Neural progenitor cell (in vitro differentiated cells): ENCODE measurements around the gene HS6ST3. TPM values are rescaled to one million over a fixed set of nuclear protein-coding genes. Genes with fewer than 3 reads are reported as not detected.

Source experiments
- DNase-seq: peaks from one replicate; pipeline ENCODE4 v3.0.0-alpha.2; 2016; ENCODE audit warnings: low spot score
- H2AFZ ChIP-seq: fragments of 200-600 bp; sonication (generic); replicated peaks from 2 replicates; pipeline ENCODE4 v1.6.1; 2016; ENCODE audit warnings: antibody characterized with exemption
- H3F3A ChIP-seq: fragments of 200-600 bp; sonication (generic); 2 replicates; pipeline ENCODE4 v1.6.1; 2016; ENCODE audit warnings: antibody characterized with exemption, low read depth
- H3K27ac ChIP-seq: fragments of 200-600 bp; sonication (generic); 2 replicates; pipeline ENCODE4 v1.5.1; 2016; ENCODE audit warnings: mild to moderate bottlenecking
- H3K27me3 ChIP-seq: fragments of 200-600 bp; sonication (generic); 2 replicates; pipeline ENCODE4 v1.6.1; 2016; ENCODE audit warnings: mild to moderate bottlenecking, moderate library complexity
- H3K36me3 ChIP-seq: fragments of 200-600 bp; sonication (generic); 2 replicates; pipeline ENCODE4 v1.5.1; 2016
- H3K4me1 ChIP-seq: fragments of 200-600 bp; sonication (generic); 2 replicates; pipeline ENCODE4 v1.6.1; 2016; ENCODE audit warnings: mixed run types
- H3K4me2 ChIP-seq: fragments of 200-600 bp; sonication (generic); 2 replicates; pipeline ENCODE4 v1.6.1; 2016
- H3K4me3 ChIP-seq: fragments of 200-600 bp; sonication (generic); 2 replicates; pipeline ENCODE4 v1.5.1; 2016
- H3K79me2 ChIP-seq: fragments of 200-600 bp; sonication (generic); 2 replicates; pipeline ENCODE4 v1.6.1; 2016; ENCODE audit warnings: low read depth
- H3K9ac ChIP-seq: fragments of 200-600 bp; sonication (generic); 2 replicates; pipeline ENCODE4 v1.6.1; 2016
- H3K9me3 ChIP-seq: fragments of 200-600 bp; sonication (generic); 2 replicates; pipeline ENCODE4 v1.5.1; 2016; ENCODE audit warnings: low read depth
- H4K20me1 ChIP-seq: fragments of 200-600 bp; sonication (generic); 2 replicates; pipeline ENCODE4 v1.6.1; 2016; ENCODE audit warnings: low read depth
- H3K27ac Mint-ChIP-seq: 3 replicates; pipeline ENCODE4 v1.8.0; 2021; ENCODE audit warnings: mixed read lengths
- H3K27me3 Mint-ChIP-seq: 2 replicates; pipeline ENCODE4 v1.8.0; 2022; ENCODE audit warnings: low read depth, mild to moderate bottlenecking, inconsistent platforms, moderate library complexity, mixed read lengths; ENCODE audit not compliant: insufficient read depth
- H3K36me3 Mint-ChIP-seq: 3 replicates; pipeline ENCODE4 v1.8.0; 2021; ENCODE audit warnings: mixed read lengths
- H3K4me1 Mint-ChIP-seq: 3 replicates; pipeline ENCODE4 v1.8.0; 2021; ENCODE audit warnings: mixed read lengths
- H3K4me3 Mint-ChIP-seq: 3 replicates; pipeline ENCODE4 v1.8.0; 2021; ENCODE audit warnings: mild to moderate bottlenecking, moderate library complexity, mixed read lengths
- H3K9me3 Mint-ChIP-seq: 3 replicates; pipeline ENCODE4 v1.8.0; 2020; ENCODE audit warnings: mixed read lengths
- CTCF ChIP-seq: fragments of 200-600 bp; sonication (generic); IDR thresholded peaks from 2 replicates; pipeline ENCODE4 v1.5.1; 2017; ENCODE audit warnings: antibody characterized with exemption, mild to moderate bottlenecking
- EZH2 ChIP-seq: fragments of 200-600 bp; sonication (generic); IDR thresholded peaks from 2 replicates; pipeline ENCODE4 v1.6.1; 2017; ENCODE audit warnings: antibody characterized with exemption, mild to moderate bottlenecking, moderate library complexity
- EZH2phosphoT487 ChIP-seq: fragments of 200-600 bp; sonication (generic); IDR thresholded peaks from 2 replicates; pipeline ENCODE4 v1.6.1; 2017; ENCODE audit warnings: antibody characterized with exemption
- total RNA-seq: library from RNA; depleted of rRNA; stranded (reverse); fragments of >200 nt; gene quantifications from 2 replicates; pipeline ENCODE4 v1.2.3, GENCODE V29; 2015; ENCODE audit warnings: low replicate concordance

Gene HS6ST3
- total RNA-seq, 1 donor from 2014 or later: 0.39 TPM

DNA sequence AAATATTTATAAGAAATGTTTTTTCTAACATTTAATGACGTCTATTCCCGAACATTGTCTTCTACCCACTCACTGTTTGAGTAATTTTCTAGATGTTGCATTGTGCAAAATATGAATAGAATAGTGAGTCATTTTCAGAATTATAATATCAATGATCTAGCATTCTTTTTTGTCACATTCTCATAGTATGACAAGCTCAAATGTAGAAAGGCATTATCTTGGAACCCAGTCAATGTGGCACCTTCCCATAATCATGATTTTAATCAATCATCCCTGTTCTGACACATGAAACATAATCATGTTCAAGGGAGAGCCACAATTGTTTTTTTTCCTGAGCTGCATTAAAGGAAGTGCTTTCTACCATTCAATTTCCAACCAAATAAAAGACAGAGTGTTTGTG lies 638.6 kb downstream of the HS6ST3 start:
- no peak for TF ChIP-seq EZH2
- no peak for TF ChIP-seq CTCF
- TF ChIP-seq EZH2phosphoT487: no peak
- peaks cover 5% of the 10 kb centered on the region for H3K9me3 Mint-ChIP-seq
- no peaks in the 10 kb centered on the region for H3K4me1 ChIP-seq

GRCh38 chr13:96730676-96731075 lies 640.8 kb downstream of the HS6ST3 start:
- Mint-ChIP-seq H3K27me3 (no peaks in the 10 kb centered on the region), H3K36me3 (no peaks in the 10 kb centered on the region), H3K9me3 (peaks cover 5% of the 10 kb centered on the region), H3K4me3 (no peak overlapping the region), H3K27ac (no peak overlapping the region), H3K4me1 (no peaks in the 10 kb centered on the region)
- H3F3A ChIP-seq: no peaks in the 10 kb centered on the region
- H3K4me2 ChIP-seq: no peak overlapping the region
- TF ChIP-seq EZH2 (no peak), CTCF (no peak), EZH2phosphoT487 (no peak)
- no peaks in the 10 kb centered on the region for H4K20me1 ChIP-seq
- DNase-seq: no peak
- no peak overlapping the region for H2AFZ ChIP-seq
- no peaks in the 10 kb centered on the region for H3K4me1 ChIP-seq
- no peak overlapping the region for H3K27ac ChIP-seq
- H3K36me3 ChIP-seq: no peaks in the 10 kb centered on the region
- H3K27me3 ChIP-seq: no peaks in the 10 kb centered on the region
- no peaks in the 10 kb centered on the region for H3K79me2 ChIP-seq
- H3K9ac ChIP-seq: no peak overlapping the region
- no peaks in the 10 kb centered on the region for H3K9me3 ChIP-seq
- no peak overlapping the region for H3K4me3 ChIP-seq

More for the DNA sequence above, 638.6 kb downstream of the HS6ST3 start:
- Histone ChIP-seq H4K20me1 (no peaks in the 10 kb centered on the region), H3K27ac (no peak overlapping the region), H3K79me2 (no peaks in the 10 kb centered on the region), H3F3A (no peaks in the 10 kb centered on the region), H3K27me3 (no peaks in the 10 kb centered on the region), H3K9me3 (no peaks in the 10 kb centered on the region), H3K36me3 (no peaks in the 10 kb centered on the region), H3K4me3 (no peak overlapping the region), H3K4me2 (no peak overlapping the region), H3K9ac (no peak overlapping the region), H2AFZ (no peak overlapping the region)
- Mint-ChIP-seq H3K4me1 (no peaks in the 10 kb centered on the region), H3K27ac (no peak overlapping the region), H3K36me3 (no peaks in the 10 kb centered on the region), H3K27me3 (no peaks in the 10 kb centered on the region), H3K4me3 (no peak overlapping the region)
- no peak for DNase-seq

DNA sequence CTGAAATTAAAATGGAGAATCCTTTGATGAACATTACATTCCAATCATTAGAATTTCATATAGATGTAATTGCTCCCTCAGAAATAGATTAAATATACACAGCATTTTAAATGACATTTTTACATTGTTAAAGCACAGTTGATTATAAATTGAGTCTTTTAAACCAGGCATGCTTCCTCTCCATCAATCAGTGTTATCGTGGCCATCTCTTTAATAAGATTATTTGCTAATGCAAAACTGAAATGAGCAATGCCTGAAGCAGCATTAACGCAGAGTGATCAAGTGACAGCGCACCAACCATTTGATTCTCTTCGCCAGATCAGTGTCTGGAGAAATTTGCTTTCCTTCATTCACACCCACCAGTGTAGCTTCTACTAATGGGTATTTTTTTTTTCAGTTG lies 644.6 kb downstream of the HS6ST3 start:
- no peak overlapping the region for H3K27ac ChIP-seq
- no peak overlapping the region for H3K4me2 ChIP-seq
- no peaks in the 10 kb centered on the region for H3K4me1 ChIP-seq
- TF ChIP-seq EZH2 (no peak), EZH2phosphoT487 (no peak), CTCF (no peak)
- H3K27ac Mint-ChIP-seq: no peak overlapping the region
- H3K79me2 ChIP-seq: no peaks in the 10 kb centered on the region
- H3K4me1 Mint-ChIP-seq: no peaks in the 10 kb centered on the region
- no peak overlapping the region for H3K4me3 Mint-ChIP-seq
- no peaks in the 10 kb centered on the region for H3F3A ChIP-seq
- H4K20me1 ChIP-seq: no peaks in the 10 kb centered on the region
- no peaks in the 10 kb centered on the region for H3K36me3 Mint-ChIP-seq
- no peaks in the 10 kb centered on the region for H3K27me3 Mint-ChIP-seq
- H2AFZ ChIP-seq: no peak overlapping the region
- no peaks in the 10 kb centered on the region for H3K9me3 Mint-ChIP-seq
- H3K9me3 ChIP-seq: no peaks in the 10 kb centered on the region
- no peak overlapping the region for H3K9ac ChIP-seq
- H3K36me3 ChIP-seq: no peaks in the 10 kb centered on the region
- no peak for DNase-seq
- H3K27me3 ChIP-seq: no peaks in the 10 kb centered on the region
- no peak overlapping the region for H3K4me3 ChIP-seq
